Measurements from ENCODE around the gene ATXN1.
"Not testable (repeated sequence)": the region's sequence is repeated elsewhere in the genome, so short reads cannot be mapped to it uniquely, and the experiment has no call there.

ATXN1 gene

GRCh38 chr6:16415677-16416076 lies 345.6 kb downstream of the ATXN1 start:
- no peak for DNase-seq (ENCODE audit: low read depth, low spot score)

- no peak for DNase-seq (ENCODE audit: low read depth, low spot score)
These were observed 347.1 kb downstream of the ATXN1 start for GRCh38 chr6:16414205-16414604.

GRCh38 chr6:16413399-16413798 lies 347.9 kb downstream of the ATXN1 start:
- no peak for DNase-seq (ENCODE audit: low read depth, low spot score)

- DNase-seq (ENCODE audit: low read depth, low spot score), result no peak
These were observed 348.3 kb downstream of the ATXN1 start for GRCh38 chr6:16412982-16413381.

DNA sequence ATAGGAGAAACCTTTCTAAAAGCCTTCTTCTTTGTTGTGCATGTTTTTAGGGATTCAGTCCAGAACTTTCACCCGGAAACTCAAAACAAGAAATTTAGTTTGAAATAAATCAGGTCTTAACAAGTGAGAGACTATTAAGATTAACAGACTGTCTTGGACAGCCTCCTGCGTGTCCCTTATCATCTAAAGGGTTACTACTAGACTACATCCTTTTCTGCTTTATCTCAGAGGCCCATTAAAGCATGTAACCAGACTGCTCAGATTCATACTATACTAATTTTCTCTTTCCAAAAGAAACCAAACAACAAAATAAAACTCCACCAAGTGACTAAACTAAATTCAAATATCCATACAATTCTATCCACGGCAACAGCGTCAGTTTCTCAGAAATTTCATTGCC lies 349.1 kb downstream of the ATXN1 start:
- no peak for DNase-seq (ENCODE audit: low read depth, low spot score)

DNA sequence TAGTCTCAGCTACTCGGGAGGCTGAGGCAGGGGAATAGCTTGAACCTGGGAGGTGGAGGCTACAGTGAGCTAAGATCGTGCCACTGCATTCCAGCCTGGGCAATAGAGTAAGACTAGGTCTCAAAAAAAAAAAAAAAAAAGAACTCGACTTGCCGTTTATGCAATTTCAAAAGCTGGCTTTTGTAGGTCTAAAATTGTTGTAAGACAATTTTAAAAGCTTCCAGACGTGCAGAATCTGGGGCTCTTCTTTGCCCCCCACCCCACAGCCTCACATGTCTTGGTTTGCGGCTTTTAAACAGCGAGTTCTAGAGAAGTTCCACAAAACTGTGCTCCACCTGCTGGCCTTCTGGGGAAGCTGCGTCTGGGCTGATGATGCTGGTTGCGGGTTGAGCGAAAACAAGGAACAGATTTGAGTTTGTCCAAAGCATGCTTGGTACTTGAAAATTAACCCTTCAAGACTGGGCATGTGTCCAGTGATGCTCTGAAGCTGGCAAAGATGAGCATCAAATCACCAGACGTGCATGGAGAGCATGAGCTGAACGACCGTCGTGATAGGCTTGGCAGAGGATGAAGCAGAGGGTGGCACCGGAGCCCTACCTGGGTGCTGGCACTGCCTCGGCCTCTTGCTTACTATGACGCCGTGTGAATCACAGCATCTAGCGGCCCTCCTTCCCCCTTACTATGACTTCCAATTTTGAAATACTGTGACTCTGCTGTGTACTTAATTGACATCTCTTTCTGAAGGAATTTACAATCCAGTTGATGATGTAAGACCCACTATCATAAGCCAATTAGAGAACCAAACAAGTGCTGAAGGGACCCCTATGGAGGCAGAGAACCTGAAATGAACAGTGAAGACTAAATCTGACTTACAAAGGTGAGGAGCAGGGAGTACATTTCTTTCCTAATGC lies 351.5 kb downstream of the ATXN1 start:
- DNase-seq (ENCODE audit: low read depth, low spot score), result peak; percentile 25

DNA sequence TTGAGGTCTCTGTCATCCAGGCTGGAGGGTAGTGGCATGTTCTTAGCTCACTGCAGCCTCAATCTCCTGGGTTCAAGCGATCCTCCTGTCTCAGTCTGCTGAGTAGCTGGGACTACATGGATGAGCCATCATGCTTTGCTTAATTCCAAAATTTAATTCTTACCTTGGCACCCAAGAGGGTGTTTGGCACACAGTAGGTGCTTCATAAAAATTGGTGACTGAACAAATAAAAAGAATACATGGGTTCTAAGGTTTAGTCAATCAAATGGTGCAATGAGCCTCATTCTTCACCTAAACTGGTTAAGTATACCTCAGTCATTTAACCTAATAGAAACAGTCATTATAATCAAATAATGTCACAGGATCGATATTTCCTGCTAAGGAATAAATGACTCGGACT lies 352.5 kb downstream of the ATXN1 start:
- no peak for DNase-seq (ENCODE audit: low read depth, low spot score)

GRCh38 chr6:16406966-16407365 lies 354.3 kb downstream of the ATXN1 start:
- no peak for DNase-seq (ENCODE audit: low read depth, low spot score)

DNA sequence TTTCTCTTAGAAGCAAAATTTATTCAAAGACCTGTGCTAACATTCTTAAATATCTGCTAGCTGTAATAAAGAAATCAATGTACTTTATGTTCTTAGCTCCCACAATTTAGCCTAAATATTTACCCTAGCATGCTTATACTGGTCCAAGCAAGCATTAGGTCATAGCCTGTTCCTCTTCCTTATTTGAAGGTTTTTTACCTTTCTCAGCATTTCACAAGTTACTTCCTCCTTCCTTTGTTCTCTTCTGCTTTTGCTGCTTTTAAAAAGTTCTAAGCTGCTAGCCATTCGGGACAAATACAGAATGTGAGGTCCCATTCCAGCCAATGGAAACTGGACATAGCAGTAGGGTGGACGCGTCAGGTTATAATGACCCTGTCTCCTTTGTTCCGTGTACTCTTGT lies 354.7 kb downstream of the ATXN1 start:
- not testable (repeated sequence) for DNase-seq (ENCODE audit: low read depth, low spot score)

GRCh38 chr6:16405375-16405774 lies 355.9 kb downstream of the ATXN1 start:
- no peak for DNase-seq (ENCODE audit: low read depth, low spot score)

- no peak for DNase-seq (ENCODE audit: low read depth, low spot score)
These were observed 356.8 kb downstream of the ATXN1 start for GRCh38 chr6:16404456-16404855.

DNA sequence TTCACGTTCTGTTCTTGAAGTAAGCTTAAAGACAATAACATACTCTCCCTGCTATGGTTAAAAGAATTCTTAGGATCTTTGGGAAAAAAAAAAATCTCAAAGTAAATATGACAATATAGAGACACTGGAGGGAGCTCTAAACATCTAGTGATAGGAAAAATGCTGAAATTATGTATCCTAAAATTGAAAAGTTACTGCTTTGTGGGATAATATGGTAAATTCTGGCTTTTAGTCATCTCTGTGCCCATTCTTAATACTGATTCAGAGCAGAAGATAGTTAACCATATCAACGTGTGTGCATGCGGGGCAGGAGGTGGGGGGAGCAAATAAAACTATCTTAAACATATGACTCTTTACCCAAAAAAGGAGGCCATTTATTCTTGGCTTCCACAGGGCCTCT lies 357.4 kb downstream of the ATXN1 start:
- no peak for DNase-seq (ENCODE audit: low read depth, low spot score)

DNA sequence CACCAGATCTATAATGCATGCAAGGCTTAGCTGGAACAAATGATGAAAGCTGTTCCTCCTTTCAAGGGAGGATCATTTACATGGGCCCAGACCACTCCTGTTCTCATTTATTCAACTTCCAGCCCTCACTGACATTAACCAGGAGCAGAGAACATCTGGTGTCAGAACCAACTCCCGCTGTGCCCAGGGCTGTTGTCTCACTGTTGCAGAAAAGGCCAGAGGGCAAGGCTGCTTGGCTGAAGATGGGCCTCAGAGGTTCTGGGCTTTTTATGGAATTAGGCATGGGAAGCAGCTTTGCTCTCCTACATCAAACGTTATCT lies 358.7 kb downstream of the ATXN1 start:
- no peak for DNase-seq (ENCODE audit: low read depth, low spot score)

- no peak for DNase-seq (ENCODE audit: low read depth, low spot score)
These were observed 361.0 kb downstream of the ATXN1 start for GRCh38 chr6:16400248-16400760.

DNA sequence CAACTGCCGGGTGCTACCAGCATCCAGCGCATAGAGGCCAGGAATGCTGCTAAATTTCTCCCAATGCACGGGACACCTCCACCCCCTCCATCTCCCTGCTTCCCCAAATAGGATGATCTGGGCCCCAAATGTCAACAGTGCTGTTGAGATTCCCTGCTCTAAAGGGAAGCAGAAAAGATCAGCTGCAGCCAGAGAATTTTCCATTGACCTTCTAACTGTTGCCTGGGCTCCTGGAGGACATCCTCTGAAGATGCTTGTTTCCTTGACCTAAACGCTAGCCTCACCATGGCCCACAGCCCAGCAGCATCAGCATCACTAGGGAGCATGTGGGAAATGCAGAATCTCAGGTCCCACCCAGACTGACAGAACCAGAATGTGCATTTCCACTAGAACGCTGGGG lies 361.6 kb downstream of the ATXN1 start:
- DNase-seq (ENCODE audit: low read depth, low spot score), result no peak

DNA sequence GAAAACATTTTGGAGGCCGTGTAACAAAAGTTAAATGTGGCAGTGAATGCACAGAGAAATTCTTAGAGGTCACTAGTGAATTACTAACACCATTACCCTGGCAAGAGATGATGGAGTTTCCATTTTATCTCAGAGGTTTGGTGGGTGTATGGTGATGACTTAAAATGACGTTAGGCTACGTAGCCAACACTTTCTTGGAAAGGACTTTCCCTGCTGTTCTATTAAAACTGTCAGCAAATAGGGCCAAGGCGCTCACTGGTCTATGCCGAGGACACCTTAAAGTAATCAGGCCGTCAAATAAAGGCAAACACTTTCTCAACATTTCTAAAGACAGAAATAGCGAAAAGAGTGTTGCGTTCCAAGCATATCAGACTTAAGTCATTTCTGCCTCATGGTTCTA lies 362.1 kb downstream of the ATXN1 start:
- no peak for DNase-seq (ENCODE audit: low read depth, low spot score)

DNA sequence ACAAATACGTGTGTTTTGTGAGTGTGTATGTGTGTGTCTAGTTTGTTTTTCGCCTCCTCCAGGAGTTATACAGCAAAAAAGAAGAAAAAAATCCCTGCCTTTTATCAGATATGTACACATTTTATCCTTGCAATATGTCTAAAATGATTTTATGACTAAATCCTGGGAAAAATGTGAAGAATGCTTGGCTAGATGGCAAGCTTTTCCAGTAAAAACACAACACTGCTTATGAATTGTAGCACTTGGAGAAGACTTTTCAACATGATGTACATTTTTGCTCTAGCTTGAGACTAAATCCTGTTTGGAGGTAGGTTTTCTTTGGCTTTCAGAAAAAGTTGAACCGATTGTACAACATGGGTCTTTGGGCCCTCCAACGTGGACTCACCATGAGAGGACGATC lies 362.7 kb downstream of the ATXN1 start:
- no peak for DNase-seq (ENCODE audit: low read depth, low spot score)

DNA sequence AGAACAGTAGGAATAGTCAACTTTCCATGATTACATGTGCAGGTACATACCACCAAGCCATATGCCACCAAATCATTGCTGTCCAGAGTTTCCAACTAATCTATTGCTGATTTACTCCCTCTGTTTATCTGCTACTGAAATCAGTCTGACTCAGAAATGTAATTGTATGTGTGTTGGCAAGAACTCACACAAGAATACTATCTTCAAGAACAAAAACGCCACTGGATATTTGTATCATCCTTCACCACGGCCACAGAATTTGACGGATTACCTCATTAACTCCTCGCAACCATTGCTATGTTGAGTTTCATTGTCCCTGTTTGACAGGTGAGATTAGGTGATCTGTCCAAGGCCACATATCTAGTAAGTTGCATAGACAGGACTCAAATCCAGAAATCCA lies 363.6 kb downstream of the ATXN1 start:
- no peak for DNase-seq (ENCODE audit: low read depth, low spot score)

DNA sequence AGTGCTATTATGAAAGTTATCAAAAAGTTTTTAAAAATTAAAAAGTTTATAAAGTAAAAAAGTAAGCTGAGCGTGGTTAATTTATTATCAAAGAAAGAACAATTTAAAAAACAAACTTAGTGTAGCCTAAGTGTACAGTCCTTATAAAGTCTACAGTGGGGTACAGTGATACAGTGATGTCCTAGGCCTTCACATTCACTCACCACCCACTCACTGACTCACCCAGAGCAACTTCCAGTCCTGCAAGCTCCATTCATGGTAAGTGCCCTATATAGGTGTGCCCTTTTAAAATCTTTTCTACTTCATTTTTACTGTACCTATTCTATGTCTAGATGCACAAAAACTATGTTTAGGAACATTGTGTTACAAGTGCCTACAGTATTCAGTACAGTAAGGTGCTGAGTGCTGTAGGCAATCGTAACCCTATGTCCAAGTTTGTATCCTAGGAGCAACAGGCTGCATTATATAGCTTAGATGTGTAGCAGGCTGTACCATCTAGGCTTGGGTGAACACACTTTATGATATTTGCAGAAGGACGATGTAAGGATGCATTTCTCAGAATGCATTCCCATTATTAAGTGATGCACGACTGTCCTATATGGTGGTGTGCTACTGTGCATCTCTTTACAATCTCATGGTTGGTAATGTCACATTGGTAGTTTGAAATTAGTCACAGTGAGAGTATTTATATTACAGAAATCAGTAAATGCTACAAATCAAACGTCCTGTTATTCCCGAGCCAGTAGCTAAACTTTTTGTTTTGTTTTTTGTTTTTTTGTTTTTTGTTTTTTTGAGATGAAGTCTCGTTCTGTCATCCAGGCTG lies 364.6 kb downstream of the ATXN1 start:
- DNase-seq (ENCODE audit: low read depth, low spot score), result no peak

- no peak for DNase-seq (ENCODE audit: low read depth, low spot score)
These were observed 366.6 kb downstream of the ATXN1 start for GRCh38 chr6:16394632-16395031.

- DNase-seq (ENCODE audit: low read depth, low spot score), result no peak
These were observed 367.9 kb downstream of the ATXN1 start for GRCh38 chr6:16393326-16393725.

- no peak for DNase-seq (ENCODE audit: low read depth, low spot score)
These were observed 369.2 kb downstream of the ATXN1 start for GRCh38 chr6:16392010-16392409.

DNA sequence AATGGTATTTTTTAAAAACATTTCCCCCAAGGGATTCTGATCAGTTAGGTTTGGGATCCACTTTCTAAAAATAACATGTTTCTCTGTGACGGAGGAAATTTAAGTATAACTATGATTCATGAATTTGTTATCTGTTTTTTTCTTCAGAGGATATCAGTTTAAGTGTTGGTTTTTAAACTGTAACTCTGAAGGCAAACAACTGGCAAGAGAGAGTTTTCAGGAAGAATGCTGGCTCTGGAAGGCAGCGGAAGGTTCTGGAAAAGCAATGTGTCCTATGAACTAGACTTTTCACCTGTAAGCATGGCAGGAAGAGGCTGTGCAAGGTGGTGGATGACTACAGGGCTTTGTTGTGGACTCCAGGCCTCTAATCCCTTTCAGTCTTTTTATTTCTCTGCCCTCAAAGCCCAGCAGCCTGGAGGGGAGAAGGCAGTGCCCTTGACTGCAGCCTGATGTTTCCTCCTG lies 369.8 kb downstream of the ATXN1 start:
- DNase-seq (ENCODE audit: low read depth, low spot score), result no peak

Data from iPS DF 19.7 (cell line).